NK-92 (cell line): ENCODE measurements around the gene PRSS38.
A peak's percentile ranks its signal among the peaks of the same experiment; 100 is the strongest.

Source experiments
- DNase-seq: peaks from one replicate; lab custom pipeline; 2025; ENCODE audit not compliant: unreplicated experiment; lab: John Stamatoyannopoulos, UW

The PRSS38 gene

DNA sequence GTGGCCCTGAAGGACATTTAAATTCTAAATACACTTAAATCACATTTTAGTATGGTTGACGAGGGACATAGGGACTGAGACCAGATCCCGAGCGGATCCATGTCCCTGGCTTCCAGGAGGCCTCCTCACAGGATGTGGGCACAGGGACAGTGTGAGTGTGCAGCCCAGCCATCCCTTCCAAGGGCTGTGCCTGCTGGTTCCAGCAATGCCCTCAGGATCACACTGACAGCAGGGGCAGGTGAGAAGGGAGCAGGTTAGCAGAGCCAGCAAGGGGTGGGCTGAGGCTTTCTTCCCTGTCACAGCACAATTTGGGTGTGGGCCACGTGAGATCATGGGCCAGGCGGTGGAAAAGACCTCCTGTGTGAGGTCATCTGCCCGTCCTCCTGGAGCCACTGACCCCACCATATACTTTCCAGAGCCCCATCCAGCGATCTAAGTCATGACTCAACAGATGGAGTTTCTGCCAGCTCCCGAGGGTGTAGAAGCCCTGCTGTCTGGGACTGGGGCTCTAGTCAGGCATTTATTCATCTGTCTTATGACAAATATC, 37.0 kb upstream of the PRSS38 start:
- no peak for DNase-seq

DNA sequence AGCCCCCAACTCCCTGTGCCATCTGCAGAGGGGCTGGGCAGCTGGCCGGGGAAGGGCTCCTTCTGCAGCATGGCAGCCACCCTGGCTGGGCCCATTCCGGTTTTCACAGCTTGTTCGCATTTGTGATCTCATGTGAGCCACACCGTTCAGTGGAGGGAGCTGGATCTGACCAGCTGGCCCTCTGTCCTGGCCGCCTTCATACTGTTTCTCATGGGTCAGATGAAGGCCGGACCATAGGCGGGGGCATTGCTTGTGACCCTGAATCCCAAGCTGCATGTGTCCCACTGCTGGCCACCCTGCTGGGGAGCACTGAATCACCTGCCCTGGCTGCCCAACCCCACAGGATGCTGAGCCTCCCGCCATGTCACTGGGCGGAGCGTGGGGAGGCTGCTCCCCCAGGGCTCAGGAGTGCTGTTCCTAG, 36.4 kb upstream of the PRSS38 start:
- no peak for DNase-seq

DNA sequence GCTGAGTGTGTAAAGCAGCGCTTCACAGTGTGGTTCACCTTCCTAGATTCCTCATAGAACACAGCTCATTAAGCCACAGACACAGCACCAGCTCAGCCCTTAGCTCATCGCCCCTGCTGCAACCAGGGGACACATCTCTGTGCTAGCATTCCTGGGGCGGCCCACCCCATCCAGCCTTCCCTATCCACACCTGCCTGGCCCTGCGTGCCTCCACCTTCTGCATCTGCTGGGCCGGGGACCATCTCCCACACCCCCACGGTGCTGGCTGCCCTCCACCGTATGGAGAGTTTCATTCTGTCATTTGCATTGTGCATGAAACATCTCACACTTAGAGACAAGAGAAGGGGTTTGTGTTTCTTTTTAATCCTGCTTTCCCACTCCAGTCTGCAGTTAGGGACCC, 35.8 kb upstream of the PRSS38 start:
- no peak for DNase-seq

GRCh38 chr1:227780101-227781044, 35.1 kb upstream of the PRSS38 start:
- no peak for DNase-seq

- no peak for DNase-seq
Observed at GRCh38 chr1:227781314-227781930, 34.1 kb upstream of the PRSS38 start.

DNA sequence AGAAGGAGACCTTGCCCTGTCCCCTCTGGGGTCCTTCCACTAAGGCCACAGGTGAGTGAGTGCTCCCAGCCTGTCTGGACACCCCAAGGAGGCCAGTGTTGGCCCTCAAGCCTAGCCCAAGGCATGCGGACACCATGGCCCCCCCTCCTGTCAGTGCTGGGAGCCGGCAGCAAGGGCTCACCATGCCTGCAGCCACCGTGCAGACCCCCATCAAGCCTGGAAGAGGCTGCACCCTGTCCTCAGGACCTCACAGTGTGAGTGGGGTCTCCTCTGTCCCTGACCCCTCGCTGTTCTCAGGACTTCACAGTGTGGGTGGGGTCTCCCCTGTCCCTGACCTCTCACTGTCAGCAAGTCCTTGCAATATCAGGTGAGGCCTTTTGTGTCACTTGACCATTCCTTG, 33.2 kb upstream of the PRSS38 start:
- DNase-seq: no peak

- DNase-seq: no peak
Observed at GRCh38 chr1:227785094-227785804, 30.2 kb upstream of the PRSS38 start.

GRCh38 chr1:227785805-227786671, 29.4 kb upstream of the PRSS38 start:
- no peak for DNase-seq

DNA sequence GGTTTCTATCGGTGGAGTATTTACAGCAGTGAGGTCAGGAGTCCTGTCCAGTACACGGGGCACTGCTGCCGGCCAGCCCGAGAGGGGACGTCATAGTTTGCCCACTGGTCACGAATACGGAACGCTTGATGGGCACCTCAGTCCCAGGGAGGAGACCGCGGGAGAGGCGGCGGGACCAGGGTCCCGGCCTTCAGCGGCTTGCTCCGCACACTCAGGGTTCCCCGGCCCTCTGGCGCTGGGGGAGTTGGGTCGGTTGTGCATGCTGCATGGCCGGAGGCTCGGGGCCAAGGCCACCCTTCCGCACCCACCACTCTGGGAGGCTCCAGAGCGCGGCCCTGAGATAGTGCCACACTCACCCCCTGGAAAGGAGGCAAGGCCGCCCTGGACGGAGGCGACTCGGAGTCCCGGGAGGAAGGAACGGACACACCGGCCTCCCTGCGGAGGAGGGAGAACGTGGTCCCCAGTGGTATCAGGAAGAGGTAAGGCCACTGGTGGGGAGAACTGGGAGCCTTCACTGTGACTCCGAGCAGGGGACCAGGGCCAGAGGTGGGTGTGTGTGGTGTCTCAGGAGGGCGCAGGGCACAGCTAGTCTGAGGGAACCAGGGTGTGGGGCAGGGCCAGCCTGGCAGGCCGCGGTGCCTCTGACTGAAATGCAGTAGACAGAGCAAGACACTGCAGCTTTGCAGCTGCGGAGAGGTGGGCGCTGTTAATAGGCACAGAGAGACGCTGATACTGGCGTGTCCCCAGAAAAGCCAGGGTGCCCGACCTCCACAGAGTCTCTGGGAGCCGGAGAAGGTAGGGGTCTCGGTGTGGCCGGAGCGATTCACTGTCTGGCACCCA, 28.6 kb upstream of the PRSS38 start:
- no peak for DNase-seq

- DNase-seq: peak; percentile 76
Observed at GRCh38 chr1:227787513-227788270, 27.8 kb upstream of the PRSS38 start.

DNA sequence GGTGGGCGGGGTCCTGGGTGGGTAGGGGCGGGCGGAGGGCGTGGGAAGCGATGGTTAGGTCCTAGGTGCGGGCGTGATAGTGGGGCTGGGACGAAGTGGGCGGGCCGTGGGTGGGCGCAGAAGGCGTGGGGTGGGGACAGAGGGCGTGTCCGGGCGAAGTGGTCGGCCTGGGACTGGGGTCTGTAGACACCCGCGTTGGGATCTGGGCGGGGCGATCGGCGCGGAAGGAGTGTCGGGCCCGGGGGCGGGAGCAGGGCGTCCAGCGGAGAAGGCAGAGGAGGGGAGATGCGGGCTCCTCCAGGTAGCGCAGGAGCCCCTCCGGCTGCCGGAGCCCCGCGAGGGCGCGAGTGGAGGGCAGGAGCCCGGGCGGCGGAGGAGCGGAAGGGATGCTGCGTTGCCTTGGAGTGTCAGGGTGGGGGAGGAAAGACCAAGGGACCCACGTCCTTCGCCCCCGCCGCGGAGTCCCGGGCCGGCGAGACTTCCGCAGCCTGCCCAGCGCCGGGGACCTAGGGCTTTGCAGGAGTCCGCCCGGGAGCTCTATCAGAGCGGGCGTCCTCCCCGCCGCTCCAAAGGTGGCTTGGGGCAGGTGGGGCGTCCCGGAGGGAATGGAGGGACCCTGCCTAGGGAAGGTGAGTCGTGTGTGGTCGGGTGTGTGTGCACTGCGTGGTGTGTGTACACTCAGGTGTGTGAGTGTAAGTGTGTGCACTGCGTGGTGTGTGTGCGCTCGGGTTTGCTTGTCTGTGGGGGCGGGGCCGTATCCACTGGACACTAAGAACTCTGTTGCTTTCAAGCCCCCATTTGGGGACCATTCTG, 27.0 kb upstream of the PRSS38 start:
- no peak for DNase-seq

GRCh38 chr1:227789084-227790033, 26.1 kb upstream of the PRSS38 start:
- no peak for DNase-seq

GRCh38 chr1:227790034-227790400, 25.5 kb upstream of the PRSS38 start:
- DNase-seq: no peak

GRCh38 chr1:227790868-227791267, 24.6 kb upstream of the PRSS38 start:
- DNase-seq: no peak

DNA sequence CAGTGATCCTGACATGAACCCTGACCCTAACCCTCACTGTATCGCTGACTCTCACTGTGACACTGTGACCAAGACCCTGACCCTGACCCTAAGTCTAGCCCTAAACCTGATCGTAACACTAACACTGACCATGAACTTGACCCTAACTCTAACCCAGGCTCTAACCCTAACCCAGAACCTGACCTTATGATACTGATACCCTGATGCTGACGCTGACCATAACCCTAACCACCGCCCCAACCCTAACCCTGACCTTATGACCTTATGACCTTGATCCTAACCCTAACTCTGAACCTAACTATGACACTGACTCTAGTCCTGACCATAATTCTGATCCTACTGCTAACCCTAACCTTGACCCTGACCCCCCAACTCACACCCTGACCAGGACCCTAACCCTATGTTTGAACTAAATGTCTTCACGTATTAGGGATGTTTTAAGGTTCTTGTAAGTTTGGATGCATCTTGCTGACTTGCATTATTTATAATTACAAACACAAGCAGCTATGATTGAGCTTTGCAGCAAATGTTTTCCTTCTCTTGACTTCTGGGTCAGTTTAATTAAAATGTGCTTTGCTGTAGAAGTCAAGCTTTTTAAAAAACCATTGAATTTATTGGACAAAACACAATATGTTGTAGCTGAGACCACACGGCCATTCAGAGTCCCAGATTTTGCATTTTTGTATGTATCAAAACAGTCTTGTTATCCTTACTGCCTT, 23.9 kb upstream of the PRSS38 start:
- no peak for DNase-seq
